AG09309 (cell line): ENCODE measurements around the gene SLC1A7.

Experiments
- DNase-seq: peaks from one replicate; pipeline ENCODE4 v3.0.0-alpha.2; 2010; ENCODE audit warnings: low read depth
- H3K4me3 ChIP-seq: 2 replicates; pipeline ENCODE4 v1.5.1; 2011; ENCODE audit warnings: mild to moderate bottlenecking, low read depth, low read length, moderate library complexity; ENCODE audit not compliant: control insufficient read depth
- CTCF ChIP-seq: IDR thresholded peaks from 2 replicates; pipeline ENCODE4 v1.5.1; 2011; ENCODE audit warnings: mild to moderate bottlenecking, low read depth, low read length, inconsistent platforms; ENCODE audit not compliant: insufficient read depth, control insufficient read depth; ENCODE audit errors: missing control alignments

Gene SLC1A7

DNA sequence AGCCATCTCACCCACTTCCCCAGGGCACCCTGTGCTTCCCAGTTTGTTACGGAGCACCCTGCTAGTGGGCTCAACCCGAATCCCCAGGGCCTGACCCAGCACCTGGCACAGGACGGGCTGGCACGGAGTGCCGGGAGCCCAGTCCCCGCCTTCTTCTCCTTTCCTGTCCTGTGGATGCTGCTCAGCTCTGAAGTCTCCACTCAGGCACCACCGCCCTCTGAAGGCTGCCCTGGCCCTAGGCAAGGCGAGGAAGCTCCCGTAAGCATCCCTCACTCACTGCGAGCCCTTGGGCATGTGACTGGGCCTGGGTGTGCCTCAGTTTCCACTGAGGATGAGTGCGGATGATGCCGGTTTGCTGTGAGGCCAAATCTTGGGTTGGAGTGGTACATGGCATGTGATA lies 21.8 kb downstream of the SLC1A7 start:
- TF ChIP-seq CTCF = no peak
- no peak for DNase-seq
- no peak overlapping the region for H3K4me3 ChIP-seq

- H3K4me3 ChIP-seq = no peak overlapping the region
- TF ChIP-seq CTCF = no peak
- DNase-seq = no peak
Measured at GRCh38 chr1:53117836-53118235, 24.6 kb downstream of the SLC1A7 start.

- TF ChIP-seq CTCF = no peak
Measured at GRCh38 chr1:53116933-53117600, 25.4 kb downstream of the SLC1A7 start.

DNA sequence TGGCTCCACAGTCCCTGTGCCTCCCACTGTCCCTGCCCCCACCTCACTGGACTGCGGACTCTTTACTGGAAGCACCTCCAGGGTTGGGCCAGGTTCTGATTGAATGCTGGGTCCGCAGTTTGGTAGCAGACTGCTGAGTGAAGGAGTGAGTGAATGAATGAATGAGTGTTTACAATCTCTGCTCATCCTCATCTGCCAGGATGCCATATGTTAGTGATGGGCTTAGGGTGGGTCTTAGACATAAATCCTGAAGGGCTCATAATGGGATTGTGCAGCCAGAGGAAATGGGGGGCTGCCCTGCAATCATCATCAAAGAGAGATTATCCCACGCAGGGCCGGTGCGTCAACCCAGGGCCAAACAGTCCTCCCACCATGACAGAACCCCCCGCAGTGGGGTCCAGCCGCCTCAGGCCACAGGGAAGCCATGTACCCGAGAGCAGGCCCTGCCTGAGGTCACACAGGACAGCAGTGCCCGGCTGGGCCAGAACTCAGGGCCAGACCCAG lies 26.1 kb downstream of the SLC1A7 start:
- no peak for DNase-seq
- no peak for TF ChIP-seq CTCF
- no peak overlapping the region for H3K4me3 ChIP-seq

More at GRCh38 chr1:53116933-53117600, 25.4 kb downstream of the SLC1A7 start:
- H3K4me3 ChIP-seq = no peak overlapping the region
- no peak for DNase-seq

DNA sequence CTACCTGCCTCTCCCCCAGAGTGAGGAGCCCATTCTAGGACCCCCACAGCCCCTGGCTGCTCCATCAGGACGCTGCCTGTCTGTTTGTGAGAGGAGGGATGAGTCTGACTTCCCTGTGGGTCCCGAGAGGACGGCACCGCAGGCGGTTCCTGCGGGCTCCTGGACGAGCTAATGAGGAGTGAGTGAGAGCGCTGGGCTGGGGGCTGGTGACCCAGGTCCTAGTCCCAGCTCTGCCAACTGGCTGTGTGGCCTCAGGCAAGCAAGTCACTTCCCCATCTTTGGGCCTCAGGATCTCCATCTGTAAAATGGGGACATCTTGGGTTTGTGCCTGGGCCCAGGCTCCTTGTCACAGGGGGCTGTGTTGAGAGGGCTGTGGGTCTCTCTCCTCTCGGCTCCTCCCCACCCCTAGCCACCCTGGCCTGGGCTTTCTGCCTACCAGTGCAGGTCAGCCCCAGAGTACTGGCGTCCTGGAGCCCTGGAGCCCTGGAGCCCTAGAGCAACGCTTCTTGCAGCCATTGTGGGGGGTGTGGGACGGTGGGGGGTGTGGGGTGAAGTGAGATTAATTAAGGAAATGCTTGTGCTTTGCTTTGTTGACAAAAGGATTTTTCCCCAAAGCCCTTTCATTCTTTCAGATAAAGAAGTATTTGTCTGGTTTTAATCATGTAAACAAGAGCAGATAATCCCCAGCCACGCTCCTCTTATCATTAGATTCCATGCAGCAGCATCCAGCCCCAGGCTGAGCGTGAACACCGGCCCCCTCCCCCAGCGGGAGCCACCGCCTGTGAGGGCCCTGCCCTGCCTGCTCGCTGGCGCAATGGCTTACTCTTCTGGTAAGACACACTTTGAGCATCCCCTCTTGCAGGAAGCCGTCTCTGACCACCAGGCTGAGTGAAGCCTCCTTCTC lies 26.8 kb downstream of the SLC1A7 start:
- H3K4me3 ChIP-seq = no peak overlapping the region
- no peak for TF ChIP-seq CTCF
- no peak for DNase-seq

GRCh38 chr1:53114581-53115400 lies 27.6 kb downstream of the SLC1A7 start:
- no peak overlapping the region for H3K4me3 ChIP-seq
- DNase-seq = no peak
- no peak for TF ChIP-seq CTCF
